Activated naive CD8-positive, alpha-beta T cell treated with anti-CD3 and anti-CD28 coated beads for 36 hours (primary cell): ENCODE data around the gene ANKUB1. TPM values are rescaled to one million over a fixed set of nuclear protein-coding genes. Genes with fewer than 3 reads are reported as not detected.
A peak's percentile ranks its signal among the peaks of the same experiment; 100 is the strongest.
"Not testable (repeated sequence)": the region's sequence is repeated elsewhere in the genome, so short reads cannot be mapped to it uniquely, and the experiment has no call there.

ENCODE experiments used
- DNase-seq: peaks from one replicate; pipeline ENCODE4 v3.0.0; 2021
- H3K27ac Mint-ChIP-seq: one replicate; pipeline ENCODE4 v1.8.0; 2022; ENCODE audit warnings: mild to moderate bottlenecking, moderate library complexity, mixed read lengths
- H3K27me3 Mint-ChIP-seq: one replicate; pipeline ENCODE4 v1.8.0; 2022; ENCODE audit warnings: mild to moderate bottlenecking, mixed read lengths
- H3K36me3 Mint-ChIP-seq: one replicate; pipeline ENCODE4 v1.8.0; 2021; ENCODE audit warnings: mild to moderate bottlenecking, mixed read lengths
- H3K4me1 Mint-ChIP-seq: one replicate; pipeline ENCODE4 v1.8.0; 2021; ENCODE audit warnings: mixed read lengths
- H3K4me3 Mint-ChIP-seq: one replicate; pipeline ENCODE4 v1.8.0; 2022; ENCODE audit warnings: mild to moderate bottlenecking, moderate library complexity, mixed read lengths
- H3K9me3 Mint-ChIP-seq: one replicate; pipeline ENCODE4 v1.8.0; 2022; ENCODE audit warnings: mixed read lengths
- total RNA-seq, 2 experiments: library from RNA; stranded (reverse); gene quantifications; one replicate each; pipeline ENCODE4 v1.2.3, GENCODE V29; 2021

ANKUB1 gene
- total RNA-seq: not detected

DNA sequence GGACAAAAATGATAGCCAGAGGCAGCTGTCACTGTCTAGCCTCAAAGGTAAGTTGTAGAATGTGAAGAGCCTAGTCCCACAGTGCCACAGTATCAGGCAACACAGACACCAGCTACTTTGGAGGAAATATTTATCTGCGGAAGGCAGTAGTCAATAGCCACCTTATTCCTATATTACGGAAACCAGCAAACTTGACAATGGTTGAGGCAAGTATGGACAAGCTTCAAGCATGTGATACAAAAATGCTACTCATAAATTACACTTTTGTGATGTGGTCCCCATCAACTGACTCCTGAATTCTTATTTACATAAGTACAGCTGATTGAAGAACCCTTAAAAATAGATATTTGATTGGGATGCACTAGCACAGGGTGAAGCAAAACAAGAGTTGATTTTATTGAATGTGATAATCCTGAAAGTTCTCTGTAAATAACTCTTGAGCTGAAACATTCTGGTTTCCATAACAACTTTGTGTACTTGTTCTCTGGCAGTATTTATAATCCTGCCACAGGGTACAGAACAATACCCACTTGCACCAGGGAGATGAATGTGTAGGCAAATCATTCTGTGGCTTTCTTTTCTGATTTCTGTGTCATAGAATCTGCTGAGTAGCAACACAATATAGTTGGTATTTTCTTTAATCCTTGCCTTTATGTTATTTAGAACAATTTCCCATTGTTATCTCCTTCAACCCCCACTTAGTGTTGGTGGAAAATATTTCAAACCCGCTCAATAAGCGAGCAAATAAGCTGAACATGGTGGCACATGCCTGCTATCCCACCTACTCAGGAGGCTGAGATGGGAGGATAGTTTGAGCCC, at the start of gene ANKUB1:
ANKUB1 (minus strand) TSS at position 103 of the 819 bp plus-strand sequence. CDS start 188 bp downstream, outside the sequence.
- DNase-seq: no peak
- no peaks in the 10 kb centered on the region for H3K9me3 Mint-ChIP-seq
- H3K36me3 Mint-ChIP-seq: no peaks in the 10 kb centered on the region
- no peak within 1 kb of the TSS for H3K4me3 Mint-ChIP-seq
- no peak within 1 kb of the TSS for H3K27ac Mint-ChIP-seq
- H3K27me3 Mint-ChIP-seq: peaks cover 22% of the 10 kb centered on the region
- no peaks in the 10 kb centered on the region for H3K4me1 Mint-ChIP-seq

GRCh38 chr3:149839896-149840295, 47.5 kb upstream of the ANKUB1 start:
- no peak overlapping the region for H3K4me3 Mint-ChIP-seq
- H3K27me3 Mint-ChIP-seq: no peaks in the 10 kb centered on the region
- peaks cover 41% of the 10 kb centered on the region for H3K36me3 Mint-ChIP-seq
- peaks cover 13% of the 10 kb centered on the region for H3K9me3 Mint-ChIP-seq
- peaks cover 39% of the 10 kb centered on the region for H3K4me1 Mint-ChIP-seq
- no peak overlapping the region for H3K27ac Mint-ChIP-seq
- no peak for DNase-seq

DNA sequence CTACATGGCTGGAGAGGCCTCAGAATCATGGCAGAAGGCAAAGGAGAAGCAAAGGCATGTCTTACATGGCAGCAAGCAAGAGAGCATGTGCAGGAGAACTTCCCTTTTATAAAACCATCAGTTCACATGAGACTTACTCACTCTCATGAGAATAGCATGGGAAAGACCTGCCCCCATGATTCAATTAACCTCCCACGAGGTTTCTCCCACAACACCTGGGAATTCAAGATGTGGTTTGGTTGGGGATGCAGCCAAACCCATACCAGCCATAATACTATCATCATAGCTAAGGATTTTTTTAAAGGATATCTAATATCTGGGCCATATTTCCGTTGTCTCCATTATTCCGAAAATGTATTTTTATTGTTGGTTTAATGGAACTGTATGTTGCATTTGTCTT, 47.1 kb upstream of the ANKUB1 start:
- Mint-ChIP-seq H3K4me1 (peaks cover 35% of the 10 kb centered on the region), H3K9me3 (peaks cover 17% of the 10 kb centered on the region), H3K36me3 (peaks cover 45% of the 10 kb centered on the region)
- not testable (repeated sequence) for DNase-seq, H3K27me3 Mint-ChIP-seq, H3K27ac Mint-ChIP-seq, H3K4me3 Mint-ChIP-seq

GRCh38 chr3:149838491-149838890, 46.1 kb upstream of the ANKUB1 start:
- not testable (repeated sequence) for DNase-seq, H3K27ac Mint-ChIP-seq, H3K4me3 Mint-ChIP-seq, H3K27me3 Mint-ChIP-seq
- Mint-ChIP-seq H3K4me1 (peaks cover 28% of the 10 kb centered on the region), H3K9me3 (peaks cover 23% of the 10 kb centered on the region), H3K36me3 (peaks cover 48% of the 10 kb centered on the region)

DNA sequence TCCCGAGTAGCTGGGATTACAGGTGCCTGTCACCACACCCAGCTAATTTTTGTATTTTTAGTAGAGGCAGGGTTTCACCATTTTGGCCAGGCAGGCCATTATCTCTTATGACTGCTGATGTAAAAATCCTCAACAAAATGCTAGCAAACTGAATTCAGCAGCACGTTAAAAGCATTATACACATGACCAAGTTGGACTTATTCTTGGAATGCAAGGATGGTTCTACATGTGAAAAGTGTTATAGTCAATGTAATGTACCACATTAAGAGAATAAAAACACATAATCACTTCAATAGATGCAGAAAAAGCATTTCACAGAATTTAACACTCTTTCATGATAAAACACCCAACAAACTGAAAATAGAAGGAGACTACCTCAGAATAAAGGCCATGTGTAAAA, 40.9 kb upstream of the ANKUB1 start:
- Mint-ChIP-seq H3K36me3 (peaks cover 72% of the 10 kb centered on the region), H3K27me3 (no peaks in the 10 kb centered on the region), H3K9me3 (peaks cover 43% of the 10 kb centered on the region), H3K4me1 (peaks cover 3% of the 10 kb centered on the region), H3K4me3 (no peak overlapping the region), H3K27ac (no peak overlapping the region)
- no peak for DNase-seq

GRCh38 chr3:149832086-149832485, 39.7 kb upstream of the ANKUB1 start:
- Mint-ChIP-seq H3K4me3 (no peak overlapping the region), H3K27ac (no peak overlapping the region), H3K9me3 (peaks cover 39% of the 10 kb centered on the region), H3K4me1 (peaks cover 3% of the 10 kb centered on the region), H3K27me3 (no peaks in the 10 kb centered on the region), H3K36me3 (peaks cover 61% of the 10 kb centered on the region)
- DNase-seq: no peak

DNA sequence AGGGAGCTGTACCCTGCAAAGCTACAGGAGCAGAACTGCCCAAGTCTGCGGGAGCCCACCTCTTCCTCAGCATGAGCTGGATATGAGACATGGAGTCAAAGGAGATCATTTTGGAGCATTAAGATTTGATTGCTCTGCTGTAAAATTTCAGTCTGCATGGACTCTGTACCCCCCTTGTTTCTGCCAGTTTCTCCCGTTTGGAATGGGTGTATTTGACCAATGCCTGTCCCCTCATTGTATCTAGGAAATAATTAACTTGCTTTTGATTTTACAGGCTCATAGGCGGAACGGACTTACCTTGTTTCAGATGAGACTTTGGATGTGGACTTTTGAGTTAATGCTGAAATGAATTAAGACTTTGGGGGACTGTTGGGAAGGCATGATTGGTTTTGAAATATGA, 39.0 kb upstream of the ANKUB1 start:
- peaks cover 56% of the 10 kb centered on the region for H3K36me3 Mint-ChIP-seq
- H3K27ac Mint-ChIP-seq: no peak overlapping the region
- no peaks in the 10 kb centered on the region for H3K27me3 Mint-ChIP-seq
- H3K4me1 Mint-ChIP-seq: peaks cover 1% of the 10 kb centered on the region
- no peak for DNase-seq
- no peak overlapping the region for H3K4me3 Mint-ChIP-seq
- H3K9me3 Mint-ChIP-seq: peaks cover 36% of the 10 kb centered on the region

DNA sequence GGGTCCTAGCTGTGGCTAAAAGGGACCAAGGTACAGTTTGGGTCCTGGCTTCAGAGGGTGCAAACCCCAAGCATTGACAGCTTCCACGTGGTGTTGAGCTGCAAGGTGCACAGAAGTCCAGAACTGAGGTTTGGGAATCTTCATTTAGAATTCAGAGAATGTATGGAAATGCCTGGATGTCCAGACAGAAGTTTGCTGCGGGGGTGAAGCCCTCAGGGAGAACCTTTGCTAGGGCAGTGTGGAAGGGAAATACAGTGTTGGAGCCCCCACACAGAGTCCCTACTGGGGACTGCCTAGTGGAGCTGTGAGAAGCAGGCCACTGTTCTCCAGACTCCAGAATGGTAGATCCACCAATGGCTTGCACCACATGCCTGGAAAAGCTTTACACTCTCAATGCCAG, 38.5 kb upstream of the ANKUB1 start:
- H3K4me1 Mint-ChIP-seq: peaks cover 5% of the 10 kb centered on the region
- H3K27ac Mint-ChIP-seq: no peak overlapping the region
- DNase-seq: no peak
- H3K27me3 Mint-ChIP-seq: no peaks in the 10 kb centered on the region
- H3K9me3 Mint-ChIP-seq: peaks cover 36% of the 10 kb centered on the region
- peaks cover 58% of the 10 kb centered on the region for H3K36me3 Mint-ChIP-seq
- no peak overlapping the region for H3K4me3 Mint-ChIP-seq

DNA sequence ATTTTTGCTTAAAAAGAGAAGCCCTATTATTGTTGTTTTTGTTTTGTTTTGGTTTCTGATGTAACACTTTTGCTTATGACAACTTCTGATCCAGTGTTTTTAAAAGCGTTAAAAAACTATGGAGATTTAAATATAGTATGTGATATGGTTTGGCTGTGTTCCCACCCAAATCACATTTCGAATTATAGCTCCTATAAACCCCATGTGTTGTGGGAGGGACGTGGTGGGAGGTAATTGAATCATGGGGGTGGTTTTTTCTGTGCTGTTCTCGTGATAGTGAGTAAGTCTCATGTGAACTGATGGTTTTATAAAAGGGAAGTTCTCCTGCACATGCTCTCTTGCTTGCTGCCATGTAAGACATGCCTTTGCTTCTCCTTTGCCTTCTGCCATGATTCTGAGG, 37.3 kb upstream of the ANKUB1 start:
- Mint-ChIP-seq H3K4me1 (peaks cover 11% of the 10 kb centered on the region), H3K9me3 (peaks cover 33% of the 10 kb centered on the region), H3K36me3 (peaks cover 50% of the 10 kb centered on the region)
- not testable (repeated sequence) for H3K27me3 Mint-ChIP-seq, H3K4me3 Mint-ChIP-seq, H3K27ac Mint-ChIP-seq, DNase-seq

GRCh38 chr3:149828390-149828789, 36.0 kb upstream of the ANKUB1 start:
- Mint-ChIP-seq H3K9me3 (peaks cover 29% of the 10 kb centered on the region), H3K36me3 (peaks cover 49% of the 10 kb centered on the region), H3K4me1 (peaks cover 17% of the 10 kb centered on the region), H3K27me3 (no peaks in the 10 kb centered on the region), H3K27ac (no peak overlapping the region), H3K4me3 (no peak overlapping the region)
- no peak for DNase-seq

DNA sequence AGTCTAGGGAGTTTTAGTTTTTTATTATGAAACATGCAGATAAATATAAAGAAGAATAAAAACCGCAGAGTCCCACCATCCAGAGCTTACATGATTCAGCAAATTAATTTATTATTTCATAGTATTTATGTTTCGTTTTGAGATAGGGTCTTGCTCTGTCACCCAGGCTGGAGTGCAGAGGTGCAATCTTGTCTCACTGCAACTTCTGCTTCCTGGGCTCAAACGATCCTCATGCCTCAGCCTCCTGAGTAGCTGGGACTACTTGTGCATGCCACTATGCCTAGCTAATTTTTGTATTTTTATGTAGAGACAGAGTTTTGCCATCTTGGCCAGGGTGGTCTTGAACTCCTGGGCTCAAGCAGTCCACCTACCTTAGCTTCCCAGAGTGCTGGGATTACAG, 34.3 kb upstream of the ANKUB1 start:
- Mint-ChIP-seq H3K27ac (no peak overlapping the region), H3K27me3 (no peaks in the 10 kb centered on the region), H3K4me1 (peaks cover 26% of the 10 kb centered on the region), H3K9me3 (peaks cover 25% of the 10 kb centered on the region), H3K4me3 (no peak overlapping the region), H3K36me3 (peaks cover 43% of the 10 kb centered on the region)
- DNase-seq: no peak

- no peak overlapping the region for H3K27ac Mint-ChIP-seq
- H3K9me3 Mint-ChIP-seq: peaks cover 10% of the 10 kb centered on the region
- no peak for DNase-seq
- H3K27me3 Mint-ChIP-seq: no peaks in the 10 kb centered on the region
- no peak overlapping the region for H3K4me3 Mint-ChIP-seq
- H3K4me1 Mint-ChIP-seq: peaks cover 53% of the 10 kb centered on the region
- H3K36me3 Mint-ChIP-seq: peaks cover 29% of the 10 kb centered on the region
Measured at GRCh38 chr3:149820183-149820582, 27.8 kb upstream of the ANKUB1 start.

DNA sequence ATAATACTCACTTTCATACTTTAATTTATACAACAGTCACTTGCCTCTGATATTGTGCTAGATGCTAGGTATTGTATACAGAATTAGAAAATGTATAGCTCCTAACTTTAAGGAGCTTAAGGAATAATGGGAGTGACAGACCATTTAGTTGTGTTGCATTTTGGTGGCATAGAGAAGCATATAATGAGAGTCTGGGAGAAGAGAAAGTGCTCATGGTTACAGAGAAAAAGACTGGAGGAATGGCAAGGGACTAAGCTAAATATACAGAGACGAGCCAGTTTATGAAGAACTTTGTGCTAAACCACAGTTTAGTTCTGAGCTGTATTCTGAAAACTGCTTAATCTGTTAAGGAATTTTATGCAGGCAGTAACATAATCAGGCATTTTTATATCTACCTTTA, 27.1 kb upstream of the ANKUB1 start:
- DNase-seq: no peak
- Mint-ChIP-seq H3K9me3 (peaks cover 10% of the 10 kb centered on the region), H3K27ac (no peak overlapping the region), H3K36me3 (peaks cover 30% of the 10 kb centered on the region), H3K4me1 (peaks cover 58% of the 10 kb centered on the region), H3K27me3 (no peaks in the 10 kb centered on the region), H3K4me3 (no peak overlapping the region)

GRCh38 chr3:149816986-149817385, 24.6 kb upstream of the ANKUB1 start:
- Mint-ChIP-seq H3K4me3 (no peak overlapping the region), H3K27ac (peak overlapping the region; percentile 23)

GRCh38 chr3:149816311-149816710, 24.0 kb upstream of the ANKUB1 start:
- H3K4me3 Mint-ChIP-seq: no peak overlapping the region
- peaks cover 15% of the 10 kb centered on the region for H3K36me3 Mint-ChIP-seq
- H3K9me3 Mint-ChIP-seq: no peaks in the 10 kb centered on the region
- H3K4me1 Mint-ChIP-seq: peaks cover 49% of the 10 kb centered on the region
- no peak for DNase-seq
- no peak overlapping the region for H3K27ac Mint-ChIP-seq
- no peaks in the 10 kb centered on the region for H3K27me3 Mint-ChIP-seq

More at GRCh38 chr3:149816986-149817385, 24.6 kb upstream of the ANKUB1 start:
- Mint-ChIP-seq H3K9me3 (peaks cover 3% of the 10 kb centered on the region), H3K36me3 (peaks cover 21% of the 10 kb centered on the region), H3K27me3 (no peaks in the 10 kb centered on the region), H3K4me1 (peaks cover 54% of the 10 kb centered on the region)
- DNase-seq: no peak

DNA sequence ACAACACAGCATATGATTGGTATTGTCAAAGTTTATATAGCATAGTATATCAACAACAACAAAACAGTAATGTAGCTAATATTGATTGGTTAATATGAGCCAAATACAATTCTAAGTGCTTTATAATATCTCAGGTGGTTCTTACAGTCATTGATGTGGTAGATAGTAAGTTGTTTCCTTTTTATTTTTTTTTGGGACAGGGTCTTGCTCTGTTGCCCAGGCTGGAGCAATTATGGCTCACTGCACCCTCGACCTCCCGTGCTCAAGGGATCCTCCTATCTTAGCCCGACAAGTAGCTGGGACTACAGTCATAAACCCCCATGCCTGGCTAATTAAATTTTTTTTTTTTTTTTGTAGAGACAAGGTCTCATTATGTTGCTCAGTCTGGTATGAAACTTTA, 23.4 kb upstream of the ANKUB1 start:
- Mint-ChIP-seq H3K36me3 (peaks cover 15% of the 10 kb centered on the region), H3K27me3 (no peaks in the 10 kb centered on the region), H3K27ac (no peak overlapping the region), H3K9me3 (no peaks in the 10 kb centered on the region), H3K4me3 (no peak overlapping the region), H3K4me1 (peaks cover 46% of the 10 kb centered on the region)
- no peak for DNase-seq
